ENCODE results near the gene NELFCD.

GRCh38 chr20:59003836-59004492, 22.9 kb downstream of the NELFCD start:
- no peak for TF ChIP-seq POLR2A (IDR thresholded peaks at IDR 0.05)
- no peak for TF ChIP-seq CTCF (IDR thresholded peaks at IDR 0.05)

Data from thyroid gland (tissue), 4 donors.